HepG2 (cell line): ENCODE data around the gene HIGD1A. TPM values are rescaled to one million over a fixed set of nuclear protein-coding genes. Genes with fewer than 3 reads are reported as not detected.

Experiments used
- ATAC-seq: fragments of 200-7000 bp; cut with Tn5 transposase; 3 replicates; pipeline ENCODE4 v1.9.1; 2020; ENCODE audit warnings: mild to moderate bottlenecking, moderate library complexity
- BruUV-seq: library from RNA; stranded (reverse); fragments of 400-500 nt; replicated peaks from 2 replicates; lab custom pipeline; 2021; lab: Mats Ljungman, UMichigan
- CTCF ChIA-PET: fragments of 300-600 bp; formaldehyde crosslinking; extraction: SDS; loops from one replicate; lab custom pipeline; 2021; ENCODE audit warnings: low total read pairs, inconsistent platforms, low intra/inter-chr PET ratio; lab: Yijun Ruan, JAX
- POLR2A ChIA-PET: fragments of 350-600 bp; sonication (Branson Sonifier 250); formaldehyde crosslinking; loops from one replicate; lab custom pipeline; 2020; ENCODE audit warnings: antibody characterized with exemption, inconsistent platforms; lab: Yijun Ruan, JAX
- DNase-seq: peaks from one replicate; pipeline ENCODE4 v3.0.0-alpha.2; 2015; ENCODE audit warnings: low spot score
- FAIRE-seq: peaks from 3 replicates; lab custom pipeline; 2011; peaks lifted over from hg19 to GRCh38; lab: Jason Lieb, UNC
- H2AFZ ChIP-seq: one replicate; pipeline ENCODE4 v1.6.1; 2011; ENCODE audit warnings: low read length, inconsistent platforms
- H3K27ac ChIP-seq: fragments of 300-600 bp; 3 replicates; pipeline ENCODE4 v1.8.0; 2011; ENCODE audit warnings: mixed run types, mild to moderate bottlenecking, mixed read lengths, low read length, inconsistent platforms; ENCODE audit not compliant: insufficient read depth; ENCODE audit errors: extremely low read length
- H3K27me3 ChIP-seq, 2 experiments: fragments of 200-600 bp in 1 of 2; 2 replicates in 1 of 2; 3 replicates in 1 of 2; pipeline versions ENCODE4 v1.6.0 to v1.8.0; 2011; ENCODE audit warnings: low read length in 2 of 2, mild to moderate bottlenecking in 2 of 2, moderate library complexity in 2 of 2, inconsistent platforms in 1 of 2; ENCODE audit not compliant: insufficient read depth in 2 of 2, control insufficient read depth in 1 of 2
- H3K36me3 ChIP-seq, 2 experiments: fragments of 200-600 bp in 1 of 2; replicated peaks in 1 of 2; 2 replicates in 1 of 2; 3 replicates in 1 of 2; pipeline versions ENCODE4 v1.5.1 to v1.8.0; 2011; ENCODE audit warnings: low read length in 2 of 2, inconsistent platforms in 1 of 2; ENCODE audit not compliant: insufficient read depth in 2 of 2, control insufficient read depth in 1 of 2
- H3K4me1 ChIP-seq: 2 replicates; pipeline ENCODE4 v1.5.1; 2012; ENCODE audit warnings: low read length, inconsistent platforms; ENCODE audit not compliant: insufficient read depth
- H3K4me2 ChIP-seq: 2 replicates; pipeline ENCODE4 v1.6.0; 2011; ENCODE audit warnings: low read depth, low read length, inconsistent platforms
- H3K4me3 ChIP-seq, 3 experiments: fragments of 200-600 bp in 1 of 3; sonication (generic), shearing (Covaris generic) in 1 of 3; replicated peaks in 1 of 3; 2 replicates each; pipeline ENCODE4 v1.5.1; 2011 to 2016; ENCODE audit warnings: low read length in 3 of 3, inconsistent platforms in 2 of 3, low read depth in 2 of 3, mild to moderate bottlenecking in 2 of 3, control low read depth in 1 of 3, mixed read lengths in 1 of 3; ENCODE audit not compliant: insufficient read depth in 1 of 3
- H3K79me2 ChIP-seq: one replicate; pipeline ENCODE4 v1.6.1; 2011; ENCODE audit warnings: low read length, inconsistent platforms; ENCODE audit not compliant: insufficient read depth
- H3K9ac ChIP-seq: 2 replicates; pipeline ENCODE4 v1.6.0; 2011; ENCODE audit warnings: mild to moderate bottlenecking, low read depth, low read length, inconsistent platforms; ENCODE audit not compliant: insufficient read depth
- H3K9me3 ChIP-seq: 2 replicates; pipeline ENCODE4 v1.5.1; 2012; ENCODE audit warnings: mild to moderate bottlenecking, low read length
- H4K20me1 ChIP-seq: 2 replicates; pipeline ENCODE4 v1.6.0; 2011; ENCODE audit warnings: inconsistent platforms, mild to moderate bottlenecking, low read length, moderate library complexity; ENCODE audit not compliant: insufficient read depth
- GLI4 ChIP-seq: sonication (generic); formaldehyde crosslinking; IDR thresholded peaks from 2 replicates; pipeline ENCODE4 v1.5.1; 2020; ENCODE audit warnings: missing genetic modification reagents, mild to moderate bottlenecking, moderate library complexity, borderline replicate concordance
- HNRNPL ChIP-seq: fragments of 200-400 bp; formaldehyde crosslinking; IDR thresholded peaks from 2 replicates; pipeline ENCODE4 v1.6.1; 2017; ENCODE audit warnings: mild to moderate bottlenecking, low read depth, low read length
- NCOA1 ChIP-seq: sonication (generic); formaldehyde crosslinking; IDR thresholded peaks from 2 replicates; pipeline ENCODE4 v1.9.0; 2021; ENCODE audit warnings: missing genetic modification reagents
- PRPF4 ChIP-seq: fragments of 200-400 bp; formaldehyde crosslinking; IDR thresholded peaks from 2 replicates; pipeline ENCODE4 v1.6.1; 2016; ENCODE audit warnings: low read length, low read depth; ENCODE audit not compliant: poor library complexity, severe bottlenecking
- SATB2 ChIP-seq: sonication (generic); formaldehyde crosslinking; IDR thresholded peaks from 2 replicates; pipeline ENCODE4 v1.5.0; 2020; ENCODE audit warnings: missing genetic modification reagents
- SOX13 ChIP-seq, 3 experiments: fragments of 450-650 bp in 1 of 3; sonication (generic) in 1 of 3; formaldehyde crosslinking in 1 of 3; IDR thresholded peaks in 2 of 3; conservative IDR thresholded peaks in 1 of 3; 2 replicates each; pipeline versions ENCODE4 v1.5.0 to v1.6.1; 2016 to 2020; ENCODE audit warnings: antibody characterized with exemption in 1 of 3, mild to moderate bottlenecking in 1 of 3, missing compliant biosample characterization in 1 of 3, missing genetic modification reagents in 1 of 3, moderate library complexity in 1 of 3
- WGBS: methylation state at CpG from one replicate; pipeline ENCODE4 v1.1.6; 2017; ENCODE audit warnings: low lambda C conversion rate; 5-methylcytosine and 5-hydroxymethylcytosine counted together
- in situ Hi-C: cut with HindIII; loops from 2 replicates; pipeline ENCODE4 v1.10.0; 2017; ENCODE audit warnings: low pct_unique_long_range_greater_than_20kb; ENCODE audit not compliant: extremely low pct_ligation_motif_present
- intact Hi-C: fragments of 100-400 bp; cut with micrococcal nuclease; formaldehyde crosslinking; loops from one replicate; pipeline ENCODE4 v1.10.0; 2022; ENCODE audit not compliant: unreplicated experiment
- polyA plus RNA-seq, 8 experiments: library from polyadenylated mRNA; depleted of rRNA in 3 of 8; stranded (reverse) in 7 of 8; unstranded in 1 of 8; fragments of >200 nt; fragmentation: Illumina TruSeq in 4 of 8; extraction: Trizol in 4 of 8; gene quantifications; 2 replicates each; pipeline versions ENCODE4 v1.2.1 to v1.2.3, GENCODE V29; 2011 to 2016; ENCODE audit warnings: low read depth in 4 of 8, missing spikeins in 1 of 8, mixed read lengths in 1 of 8; ENCODE audit not compliant: insufficient read depth in 1 of 8
- total RNA-seq, 5 experiments: library from RNA; depleted of rRNA; stranded (reverse); fragments of >200 nt; fragmentation: Illumina TruSeq; extraction: Trizol; gene quantifications; 2 replicates each; pipeline ENCODE4 v1.2.3, GENCODE V29; 2016; ENCODE audit warnings: low read depth in 1 of 5
- TF ChIP-seq, protein P1 (sequence below): IDR thresholded peaks from 2 replicates; pipeline ENCODE4 v1.6.1; 2016; ENCODE audit warnings: low read depth, control low read depth
- TF ChIP-seq, protein P2 (sequence below): sonication (generic); IDR thresholded peaks from 2 replicates; pipeline ENCODE4 v1.6.1; 2016; ENCODE audit warnings: low read depth, borderline replicate concordance

Gene HIGD1A
- total and polyA plus RNA-seq, 2 of the 13 experiments (the other 11 are each of a cell fraction or from before 2014, with no cell fraction given): 222 to 253 TPM

- TF ChIP-seq, protein P1, sequence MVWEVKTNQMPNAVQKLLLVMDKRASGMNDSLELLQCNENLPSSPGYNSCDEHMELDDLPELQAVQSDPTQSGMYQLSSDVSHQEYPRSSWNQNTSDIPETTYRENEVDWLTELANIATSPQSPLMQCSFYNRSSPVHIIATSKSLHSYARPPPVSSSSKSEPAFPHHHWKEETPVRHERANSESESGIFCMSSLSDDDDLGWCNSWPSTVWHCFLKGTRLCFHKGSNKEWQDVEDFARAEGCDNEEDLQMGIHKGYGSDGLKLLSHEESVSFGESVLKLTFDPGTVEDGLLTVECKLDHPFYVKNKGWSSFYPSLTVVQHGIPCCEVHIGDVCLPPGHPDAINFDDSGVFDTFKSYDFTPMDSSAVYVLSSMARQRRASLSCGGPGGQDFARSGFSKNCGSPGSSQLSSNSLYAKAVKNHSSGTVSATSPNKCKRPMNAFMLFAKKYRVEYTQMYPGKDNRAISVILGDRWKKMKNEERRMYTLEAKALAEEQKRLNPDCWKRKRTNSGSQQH (CRISPR knock-in tag): no peak
- TF ChIP-seq PRPF4 (no peak), GLI4 (CRISPR knock-in tag) (no peak)
- TF ChIP-seq, all 625 proteins: peak for 0
Measured at GRCh38 chr3:42747581-42747980, 56.7 kb downstream of the HIGD1A start (continued).

DNA sequence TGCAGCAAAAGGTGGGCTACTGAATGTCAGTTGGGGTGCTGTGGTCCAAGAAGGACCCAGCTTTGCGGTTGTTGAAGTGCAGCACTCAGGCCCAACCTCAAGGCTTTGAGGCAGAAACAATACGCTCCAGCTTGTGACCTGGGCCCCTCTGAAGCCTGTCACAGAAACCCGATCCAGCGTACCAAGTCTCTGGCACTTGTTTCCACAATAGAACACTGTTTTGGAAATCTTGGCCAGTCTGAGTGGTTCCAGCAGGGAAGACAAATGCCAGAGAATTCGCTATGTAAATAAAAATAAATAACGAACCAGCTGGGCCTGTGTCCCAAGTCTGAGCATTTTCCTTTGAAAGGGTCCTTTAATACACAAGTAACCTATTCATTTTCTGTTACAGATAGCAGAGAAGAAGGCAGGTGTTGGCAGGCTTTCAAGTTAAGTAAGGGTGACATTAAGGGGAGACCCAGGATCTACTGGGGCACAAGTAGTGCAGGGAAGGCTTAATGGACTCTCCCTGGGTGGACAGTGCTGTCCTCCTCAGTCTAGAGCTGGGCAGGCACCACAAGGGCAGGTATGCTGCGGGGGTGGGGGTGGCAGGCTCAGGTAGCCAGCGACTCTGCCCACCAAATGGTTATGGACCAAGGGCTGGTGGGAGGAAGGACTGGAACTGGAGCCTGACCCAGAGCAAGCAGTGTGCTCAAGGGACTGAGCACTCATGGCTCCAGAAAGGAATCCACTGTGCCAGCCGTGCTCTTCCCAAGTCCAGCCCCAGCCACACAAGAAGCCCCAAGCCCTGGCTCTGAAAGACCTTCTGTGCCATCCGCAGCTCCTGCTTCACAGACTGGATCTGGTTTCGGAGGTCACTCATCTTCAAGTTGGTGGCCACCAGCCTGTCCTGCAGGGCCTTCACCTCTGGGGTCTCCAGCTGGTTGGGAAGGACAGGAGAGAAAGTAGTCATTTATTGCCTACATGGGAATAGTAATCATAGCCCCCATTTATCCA is 57.5 kb downstream of the HIGD1A start:
- DNase-seq (peak; percentile 54), FAIRE-seq (no peak), ATAC-seq (peak; percentile 18)
- POLR2A ChIA-PET: interaction anchor here (0.7 to 4.4 kb wide), 9 partner anchors 10 to 156 kb away, joined by 3 to 33 read pairs (median 4); partner anchors contain the start of genes HIGD1A, NKTR, SS18L2 and ZBTB47
- Histone ChIP-seq H3K4me1 (peaks cover 73% of the 10 kb centered on the region), H3K9me3 (no peaks in the 10 kb centered on the region), H3K27me3 (no peaks in the 10 kb centered on the region), H3K79me2 (no peaks in the 10 kb centered on the region), H2AFZ (no peak overlapping the region), H3K36me3 (no peaks in the 10 kb centered on the region), H3K4me2 (peak overlapping the region; percentile 65), H3K9ac (no peak overlapping the region; the same call in 1 of the 2 replicates), H3K4me3 (peak overlapping the region in 1 of 3 experiments; percentile 6; a peak in 1 of 6 replicates), H3K27ac (no peak overlapping the region), H4K20me1 (no peaks in the 10 kb centered on the region)
- no TSS peak for BruUV-seq
- CTCF ChIA-PET: no interaction called here
- 27% methylated on average over 8 of the region's 11 CpGs for whole genome bisulfite sequencing
- TF ChIP-seq SATB2 (CRISPR knock-in tag) (no peak), NCOA1 (CRISPR knock-in tag) (no peak), SOX13 (IDR thresholded peaks at IDR 0.05) (no peak), SOX13 (CRISPR knock-in tag; conservative IDR thresholded peaks at IDR 0.05 in 1 of 2, IDR thresholded peaks at IDR 0.05 in 1 of 2) (peak in 1 of 2 experiments; percentile 47; a peak in 2 of 4 replicates), HNRNPL (0 out of 2 replicates have a peak, but pooled peaks have one; percentile 16)
- TF ChIP-seq, protein P2, sequence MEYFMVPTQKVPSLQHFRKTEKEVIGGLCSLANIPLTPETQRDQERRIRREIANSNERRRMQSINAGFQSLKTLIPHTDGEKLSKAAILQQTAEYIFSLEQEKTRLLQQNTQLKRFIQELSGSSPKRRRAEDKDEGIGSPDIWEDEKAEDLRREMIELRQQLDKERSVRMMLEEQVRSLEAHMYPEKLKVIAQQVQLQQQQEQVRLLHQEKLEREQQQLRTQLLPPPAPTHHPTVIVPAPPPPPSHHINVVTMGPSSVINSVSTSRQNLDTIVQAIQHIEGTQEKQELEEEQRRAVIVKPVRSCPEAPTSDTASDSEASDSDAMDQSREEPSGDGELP: peak; percentile 23; the same call in 1 of the 2 replicates
- in situ Hi-C loops (loop anchor here (5.0 kb wide), 1 partner anchor 94 kb away; the partner anchor contains the start of gene ZBTB47), intact Hi-C loops (loop anchor here (5.0 kb wide), 1 partner anchor 94 kb away; the partner anchor contains the start of gene ZBTB47)
